ENCODE measurements around the gene ZNF211. TPM values are rescaled to one million over a fixed set of nuclear protein-coding genes. Genes with fewer than 3 reads are reported as not detected.

The ZNF211 gene
- total and polyA plus RNA-seq, 2 donors from 2014 or later: 9.1 to 19.6 TPM

- H3K4me1 ChIP-seq (ENCODE audit: control insufficient read depth in 2 of 3, insufficient read depth in 2 of 3, low read depth in 1 of 3, low read length in 3 of 3): peaks cover 0 to 8% (median 7%) of the 10 kb centered on the region in 3 donors
- no peak for DNase-seq
- peaks cover 35 to 53% (median 53%) of the 10 kb centered on the region in 3 donors for H3K36me3 ChIP-seq (ENCODE audit: control insufficient read depth in 2 of 3, insufficient read depth in 3 of 3, low read length in 3 of 3)
- H3K4me3 ChIP-seq (ENCODE audit: low read length in 3 of 3): no peak overlapping the region
- H3K27ac ChIP-seq (ENCODE audit: low read depth in 2 of 2, low read length in 2 of 2): no peak overlapping the region
- intact Hi-C loops (cut with DNase I): no loop called here
- peaks cover 25 to 55% (median 31%) of the 10 kb centered on the region in 3 donors for H3K9me3 ChIP-seq (ENCODE audit: control insufficient read depth in 2 of 3, insufficient read depth in 1 of 3, low read length in 3 of 3)
- H3K9ac ChIP-seq (ENCODE audit: low read length in 3 of 3): no peak overlapping the region
- FAIRE-seq: no peak
- no peaks in the 10 kb centered on the region for H3K27me3 ChIP-seq (ENCODE audit: control insufficient read depth, insufficient read depth, low read length)
- no peak for TF ChIP-seq CTCF (IDR thresholded peaks at IDR 0.05; ENCODE audit: borderline replicate concordance, extremely low read depth, insufficient read depth)
Observed at GRCh38 chr19:57637379-57637778, 4.4 kb downstream of the ZNF211 start.

- H3K27ac ChIP-seq (ENCODE audit: low read depth in 2 of 2, low read length in 2 of 2): no peak overlapping the region
- H3K27me3 ChIP-seq (ENCODE audit: control insufficient read depth, insufficient read depth, low read length): no peaks in the 10 kb centered on the region
- peak overlapping the region in 1 of 3 donors; percentile 4 for H3K4me3 ChIP-seq (ENCODE audit: low read length in 3 of 3)
- TF ChIP-seq CTCF (IDR thresholded peaks at IDR 0.05; ENCODE audit: borderline replicate concordance, extremely low read depth, insufficient read depth): no peak
- peaks cover 19 to 61% (median 32%) of the 10 kb centered on the region in 3 donors for H3K9me3 ChIP-seq (ENCODE audit: control insufficient read depth in 2 of 3, insufficient read depth in 1 of 3, low read length in 3 of 3)
- H3K36me3 ChIP-seq (ENCODE audit: control insufficient read depth in 2 of 3, insufficient read depth in 3 of 3, low read length in 3 of 3): peaks cover 26 to 40% (median 37%) of the 10 kb centered on the region in 3 donors
- H3K9ac ChIP-seq (ENCODE audit: low read length in 3 of 3): no peak overlapping the region
- no peaks in the 10 kb centered on the region for H3K4me1 ChIP-seq (ENCODE audit: control insufficient read depth in 2 of 3, insufficient read depth in 2 of 3, low read depth in 1 of 3, low read length in 3 of 3)
- FAIRE-seq: no peak
- intact Hi-C loops (cut with DNase I): no loop called here
- DNase-seq: no peak
Observed at GRCh38 chr19:57641715-57642234, 8.8 kb downstream of the ZNF211 start.

GRCh38 chr19:57642396-57643046, 9.6 kb downstream of the ZNF211 start:
- Histone ChIP-seq H3K4me1 (ENCODE audit: control insufficient read depth in 2 of 3, insufficient read depth in 2 of 3, low read depth in 1 of 3, low read length in 3 of 3) (no peaks in the 10 kb centered on the region), H3K4me3 (ENCODE audit: low read length in 3 of 3) (peak overlapping the region in 2 of 3 donors; percentile 4 to 14), H3K9ac (ENCODE audit: low read length in 3 of 3) (no peak overlapping the region), H3K27me3 (ENCODE audit: control insufficient read depth, insufficient read depth, low read length) (no peaks in the 10 kb centered on the region), H3K36me3 (ENCODE audit: control insufficient read depth in 2 of 3, insufficient read depth in 3 of 3, low read length in 3 of 3) (peaks cover 26 to 37% (median 36%) of the 10 kb centered on the region in 3 donors), H3K27ac (ENCODE audit: low read depth in 2 of 2, low read length in 2 of 2) (no peak overlapping the region), H3K9me3 (ENCODE audit: control insufficient read depth in 2 of 3, insufficient read depth in 1 of 3, low read length in 3 of 3) (peaks cover 14 to 61% (median 26%) of the 10 kb centered on the region in 3 donors)
- intact Hi-C loops (cut with DNase I): no loop called here
- TF ChIP-seq CTCF (IDR thresholded peaks at IDR 0.05; ENCODE audit: borderline replicate concordance, extremely low read depth, insufficient read depth): no peak
- no peak for DNase-seq
- no peak for FAIRE-seq

Measured in kidney (tissue), 14 donors.